NCI-H748 (cell line): ENCODE results near the gene RIF1.

ENCODE experiments used
- DNase-seq: peaks from one replicate; lab custom pipeline; 2025; ENCODE audit not compliant: unreplicated experiment; lab: John Stamatoyannopoulos, UW

Gene RIF1

GRCh38 chr2:151409601-151410484, at the start of gene RIF1:
Gene RIF1 (plus strand): TSS chr2:151409902. CDS start chr2:151410424, 522 bp downstream.
- DNase-seq: peak; percentile 97

- DNase-seq: no peak
Measured at GRCh38 chr2:151361674-151362370, 47.9 kb upstream of the RIF1 start.

GRCh38 chr2:151363709-151364108, 46.0 kb upstream of the RIF1 start:
- no peak for DNase-seq

GRCh38 chr2:151367571-151367970, 42.1 kb upstream of the RIF1 start:
- no peak for DNase-seq

GRCh38 chr2:151374436-151374835, 35.3 kb upstream of the RIF1 start:
- no peak for DNase-seq

- DNase-seq: no peak
Measured at GRCh38 chr2:151379169-151379568, 30.5 kb upstream of the RIF1 start.

GRCh38 chr2:151380580-151381235, 29.0 kb upstream of the RIF1 start:
- DNase-seq: no peak

- no peak for DNase-seq
Measured at GRCh38 chr2:151381266-151381665, 28.4 kb upstream of the RIF1 start.

- no peak for DNase-seq
Measured at GRCh38 chr2:151388011-151388410, 21.7 kb upstream of the RIF1 start.

GRCh38 chr2:151391436-151391835, 18.3 kb upstream of the RIF1 start:
- no peak for DNase-seq

GRCh38 chr2:151394509-151394908, 15.2 kb upstream of the RIF1 start:
- no peak for DNase-seq

GRCh38 chr2:151395509-151396374, 14.0 kb upstream of the RIF1 start:
- no peak for DNase-seq

- no peak for DNase-seq
Measured at GRCh38 chr2:151399981-151400380, 9.7 kb upstream of the RIF1 start.

GRCh38 chr2:151401149-151401548, 8.6 kb upstream of the RIF1 start:
- DNase-seq: no peak

- no peak for DNase-seq
Measured at GRCh38 chr2:151403914-151404313, 5.8 kb upstream of the RIF1 start.

GRCh38 chr2:151405376-151405775, 4.3 kb upstream of the RIF1 start:
- DNase-seq: no peak

- DNase-seq: no peak
Measured at GRCh38 chr2:151407281-151407680, 2.4 kb upstream of the RIF1 start.

- no peak for DNase-seq
Measured at GRCh38 chr2:151408788-151409600, 708 bp upstream of the RIF1 start.

- DNase-seq: peak; percentile 73
Measured at GRCh38 chr2:151410485-151410834, 758 bp downstream of the RIF1 start.

- DNase-seq: no peak
Measured at GRCh38 chr2:151417650-151418049, 7.9 kb downstream of the RIF1 start.
